HG03066 (cell line): ENCODE data around the gene ZFP1.

Experiments used
- ATAC-seq: cut with Tn5 transposase; IDR thresholded peaks from one replicate; pipeline ENCODE4 v1.9.1; 2021; ENCODE audit warnings: low read depth; ENCODE audit not compliant: unreplicated experiment

Gene ZFP1

DNA sequence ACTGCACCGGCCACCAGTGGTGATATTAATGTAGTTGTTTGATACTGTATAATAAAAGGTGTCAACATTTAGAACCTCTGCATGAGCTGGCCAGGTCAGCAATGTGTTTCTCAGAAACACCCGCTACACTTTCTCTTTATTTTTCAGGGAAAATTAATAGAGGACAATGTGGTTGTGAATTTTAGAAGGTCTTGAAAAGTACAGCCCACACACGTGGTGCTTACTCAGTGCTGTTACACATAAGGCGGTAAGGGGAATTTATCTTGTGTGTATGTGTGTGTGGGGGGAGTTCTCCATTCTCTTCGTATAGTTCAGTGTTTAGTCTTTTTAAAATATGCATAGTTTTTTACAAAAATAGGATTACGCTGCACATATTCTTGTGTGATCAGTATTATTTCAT, 4.4 kb upstream of the ZFP1 start:
- ATAC-seq: no peak

DNA sequence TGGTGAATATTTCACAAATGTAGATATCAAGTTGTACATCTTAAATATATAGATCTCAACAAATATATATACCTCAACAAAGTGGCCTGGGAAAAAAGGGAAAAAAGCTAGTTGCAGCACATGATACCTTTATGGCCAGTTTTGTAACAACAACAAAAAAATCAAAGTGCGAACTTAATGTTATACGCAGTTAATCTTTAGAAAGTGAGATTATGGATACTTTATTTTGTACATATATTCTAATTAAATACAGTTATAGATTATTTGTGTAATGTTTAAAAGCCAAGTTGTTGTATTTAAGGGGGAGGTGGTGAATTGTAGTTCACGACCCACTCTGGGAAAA, 385 bp upstream of the ZFP1 start:
- ATAC-seq: no peak

DNA sequence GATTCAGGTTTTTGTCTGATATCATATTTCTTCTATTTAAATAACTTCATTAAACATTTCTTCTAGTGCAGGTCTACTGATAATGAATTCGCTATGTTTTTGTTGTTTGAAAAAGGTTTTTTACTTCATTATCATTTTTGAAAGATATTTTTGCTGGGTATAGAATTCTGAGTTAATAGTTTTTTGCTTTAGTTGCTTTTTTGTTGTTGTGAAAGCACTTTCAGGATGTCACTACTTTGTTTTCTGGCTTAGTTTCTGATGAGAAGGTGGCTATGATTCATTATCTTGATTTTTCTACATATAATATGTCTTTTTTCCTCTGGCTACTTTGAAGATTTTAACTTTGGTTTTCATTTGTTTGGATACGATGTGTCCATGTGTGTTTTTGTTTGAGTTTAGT, 3.5 kb downstream of the ZFP1 start:
- ATAC-seq: no peak

DNA sequence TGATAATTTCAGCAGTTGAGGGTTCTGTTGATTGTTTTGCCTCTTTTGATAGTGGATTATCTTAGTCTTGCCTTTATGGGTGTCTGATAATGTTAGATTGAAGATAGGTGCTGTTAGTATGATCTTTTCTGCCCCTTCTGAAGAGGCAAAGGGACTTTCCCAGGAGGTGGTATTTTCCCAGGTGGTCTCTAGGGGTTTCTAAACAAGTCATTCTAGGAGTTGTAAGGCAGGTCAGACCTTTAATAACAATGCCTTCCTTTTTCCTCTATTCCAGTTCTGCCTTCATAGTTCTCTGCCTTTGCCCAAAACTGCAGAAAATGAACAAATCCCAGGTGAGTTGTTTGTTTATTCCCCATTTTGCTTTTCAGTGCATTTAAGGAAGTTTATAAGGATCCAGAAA, 4.3 kb downstream of the ZFP1 start:
- no peak for ATAC-seq

DNA sequence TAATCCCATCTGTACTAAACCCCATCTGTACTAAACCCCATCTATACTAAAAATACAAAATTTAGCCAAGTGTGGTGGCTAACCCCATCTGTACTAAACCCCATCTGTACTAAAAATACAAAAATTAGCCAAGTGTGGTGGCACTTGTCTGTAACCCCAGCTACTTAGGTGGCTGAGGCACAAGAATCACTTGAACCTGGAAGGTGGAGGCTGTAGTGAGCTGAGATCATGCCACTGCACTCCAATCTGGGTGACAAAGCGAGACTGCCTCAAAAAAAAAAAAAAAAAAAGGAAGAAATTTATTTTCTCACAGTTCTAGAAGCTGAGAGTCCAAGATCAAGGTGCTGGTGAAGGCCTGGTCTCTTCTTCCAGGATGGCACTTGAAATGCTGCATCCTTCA, 12.1 kb downstream of the ZFP1 start:
- ATAC-seq: no peak

DNA sequence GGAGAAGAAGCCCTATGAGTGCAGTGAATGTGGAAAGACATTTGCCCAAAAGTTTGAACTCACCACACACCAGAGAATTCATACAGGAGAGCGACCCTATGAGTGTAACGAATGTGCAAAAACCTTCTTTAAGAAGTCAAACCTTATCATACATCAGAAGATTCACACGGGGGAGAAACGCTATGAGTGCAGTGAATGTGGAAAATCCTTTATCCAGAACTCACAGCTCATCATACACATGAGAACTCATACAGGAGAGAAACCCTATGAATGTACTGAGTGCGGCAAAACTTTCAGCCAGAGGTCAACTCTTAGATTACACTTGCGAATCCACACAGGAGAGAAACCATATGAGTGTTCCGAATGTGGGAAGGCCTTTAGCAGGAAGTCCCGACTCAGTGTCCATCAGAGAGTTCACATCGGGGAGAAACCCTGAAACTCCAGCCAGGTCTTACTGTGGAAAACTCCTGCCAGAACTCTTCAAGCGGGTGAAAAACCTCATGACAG, 21.6 kb downstream of the ZFP1 start:
- ATAC-seq: no peak

DNA sequence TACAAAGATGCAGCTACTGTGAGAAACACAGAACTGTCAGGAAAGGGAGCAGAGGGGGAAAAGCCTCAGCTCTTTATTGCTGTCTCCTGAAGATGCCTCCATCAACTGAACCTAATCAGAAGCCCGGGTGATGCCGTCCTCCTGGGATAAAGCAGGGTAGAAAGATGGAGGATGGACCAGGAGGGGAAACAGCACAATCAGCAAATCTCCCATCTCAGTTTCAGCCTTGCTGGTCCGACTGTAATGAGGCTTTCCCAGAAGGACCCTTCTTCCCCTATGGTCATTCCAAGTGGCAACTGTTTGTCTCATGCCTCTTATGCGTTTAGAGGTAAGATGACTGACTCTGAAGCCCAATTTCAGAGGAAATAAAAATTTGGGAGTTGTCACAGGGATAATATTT, 24.3 kb downstream of the ZFP1 start:
- ATAC-seq: no peak

DNA sequence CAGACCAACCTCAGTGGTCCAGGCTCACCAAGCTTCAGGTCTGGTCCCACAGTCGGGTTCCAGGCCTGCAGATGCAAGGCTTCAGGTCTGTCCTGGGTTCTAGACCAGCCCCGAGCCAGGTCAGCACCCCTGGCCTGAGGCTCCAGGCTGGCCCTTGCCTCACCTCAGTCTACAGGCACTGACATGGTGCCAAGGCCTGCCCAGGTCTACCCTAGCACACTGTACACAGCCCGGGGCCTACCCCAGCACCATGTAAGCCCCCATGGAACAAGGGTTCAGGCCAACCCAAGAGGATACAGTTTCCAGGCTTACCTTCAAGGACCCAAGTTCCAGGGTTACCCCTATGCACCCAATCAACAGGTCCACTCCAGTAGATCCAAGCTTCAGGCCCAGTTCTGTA, 26.8 kb downstream of the ZFP1 start:
- ATAC-seq: no peak

DNA sequence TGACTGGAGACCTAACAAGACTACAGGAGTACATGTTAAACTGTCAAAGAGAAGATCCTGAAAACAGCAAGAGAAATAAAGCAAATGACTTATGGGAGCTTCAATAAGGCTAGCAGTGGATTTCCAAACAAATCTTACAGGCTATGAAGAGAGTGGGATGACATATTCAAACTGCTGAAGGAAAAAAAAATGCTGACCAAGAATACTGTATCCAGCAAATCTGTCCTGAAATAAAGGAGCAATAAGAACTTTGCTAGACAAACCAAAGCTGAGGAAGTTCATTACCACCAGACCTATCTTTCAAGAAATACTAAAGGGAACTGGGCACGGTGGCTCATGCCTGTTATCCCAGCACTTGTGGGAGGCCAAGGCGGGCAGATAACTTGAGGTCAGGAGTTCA, 28.6 kb downstream of the ZFP1 start:
- ATAC-seq: no peak

DNA sequence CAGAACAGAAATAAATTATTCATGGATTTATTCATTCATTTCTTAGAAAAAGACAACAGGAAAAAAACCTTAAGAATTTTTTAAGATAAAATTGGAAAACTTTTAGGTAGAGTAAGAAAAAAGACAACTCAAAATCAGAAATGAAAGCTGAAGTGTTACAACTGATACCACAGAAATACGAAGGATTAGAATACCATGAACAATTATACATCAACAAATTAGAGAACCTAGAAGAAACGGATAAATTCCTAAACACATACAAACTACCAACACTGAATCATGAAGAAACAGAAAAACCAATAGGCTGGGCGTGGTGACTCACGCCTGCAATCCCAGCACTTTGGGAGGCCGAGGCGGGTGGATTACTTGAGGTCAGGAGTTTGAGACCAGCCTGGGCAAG, 30.9 kb downstream of the ZFP1 start:
- ATAC-seq: no peak

DNA sequence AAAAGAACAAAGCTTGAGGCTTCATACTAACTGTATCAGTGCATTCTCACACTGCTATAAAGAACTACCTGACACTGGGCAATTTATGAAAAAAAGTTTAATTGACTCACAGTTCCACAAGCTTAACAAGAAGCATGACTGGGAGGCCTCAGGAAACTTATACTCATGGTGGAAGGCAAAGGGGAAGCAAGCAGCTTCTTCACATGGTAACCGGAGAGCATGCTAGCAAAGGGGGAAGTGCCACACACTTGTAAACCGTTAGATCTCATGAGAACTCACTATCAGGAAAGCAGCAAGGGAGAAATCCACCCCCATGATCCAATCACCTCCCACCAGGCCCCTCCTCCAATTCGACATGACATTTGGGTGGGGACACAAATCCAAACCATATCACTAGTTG, 33.3 kb downstream of the ZFP1 start:
- no peak for ATAC-seq

DNA sequence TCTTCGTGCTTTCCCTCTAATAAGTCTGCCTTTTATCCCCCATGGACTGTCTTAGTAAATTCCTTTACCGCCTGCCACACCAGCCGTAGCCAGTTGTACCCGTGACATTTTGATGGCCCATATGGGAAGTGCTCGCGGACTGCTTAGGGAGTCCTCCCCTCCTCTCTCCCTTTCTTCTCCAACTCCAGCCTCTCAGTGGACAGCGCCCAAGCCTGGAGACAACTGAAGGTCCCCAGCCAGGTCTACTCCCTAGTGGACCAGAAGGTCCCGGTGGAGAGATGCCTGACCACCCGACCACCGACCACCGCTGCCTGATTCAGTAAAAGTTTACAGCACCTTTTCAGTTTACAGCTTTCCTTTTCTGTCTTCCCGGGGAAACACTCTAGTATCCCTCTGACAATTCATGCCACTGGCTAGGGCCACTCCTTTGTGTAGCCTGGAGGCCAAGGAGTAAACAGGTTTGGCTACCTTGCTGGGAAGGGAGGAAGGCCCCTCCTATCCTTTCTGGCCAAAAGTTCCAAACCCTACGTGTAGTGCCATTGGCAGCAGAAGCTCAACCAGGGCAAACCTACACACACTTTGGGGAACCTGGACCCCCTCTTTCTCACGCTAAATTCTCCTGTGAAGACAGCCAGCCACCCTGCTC, 40.6 kb downstream of the ZFP1 start:
- ATAC-seq: no peak

DNA sequence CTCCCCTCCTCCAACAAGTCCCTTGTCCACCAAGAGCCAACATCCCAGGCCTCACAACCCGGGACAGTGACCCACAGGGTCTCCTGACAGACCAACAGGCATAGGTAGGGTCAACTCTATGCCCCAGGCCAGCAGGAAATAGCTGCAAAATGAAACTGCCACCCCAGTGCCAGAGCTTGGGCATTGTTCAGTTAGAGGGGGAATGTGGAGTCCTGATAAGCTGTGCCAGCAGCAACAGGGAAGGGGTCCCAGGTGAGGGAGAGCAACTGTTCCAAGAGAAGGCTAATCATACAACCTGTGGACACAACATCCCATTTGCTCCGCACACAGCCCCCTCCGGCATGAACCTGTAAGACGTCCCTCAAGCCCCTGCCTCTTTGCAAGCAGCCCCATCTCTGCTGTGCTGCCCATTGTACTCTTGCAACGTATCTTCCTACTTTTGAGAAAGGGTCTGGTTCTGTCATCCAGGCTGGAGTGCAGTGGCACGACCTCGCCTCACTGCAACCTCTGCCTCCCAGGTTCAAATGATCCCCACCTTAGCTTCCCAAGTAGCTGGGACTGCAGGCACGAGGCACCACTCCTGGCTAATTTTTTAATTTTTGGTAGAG, 41.4 kb downstream of the ZFP1 start:
- no peak for ATAC-seq

DNA sequence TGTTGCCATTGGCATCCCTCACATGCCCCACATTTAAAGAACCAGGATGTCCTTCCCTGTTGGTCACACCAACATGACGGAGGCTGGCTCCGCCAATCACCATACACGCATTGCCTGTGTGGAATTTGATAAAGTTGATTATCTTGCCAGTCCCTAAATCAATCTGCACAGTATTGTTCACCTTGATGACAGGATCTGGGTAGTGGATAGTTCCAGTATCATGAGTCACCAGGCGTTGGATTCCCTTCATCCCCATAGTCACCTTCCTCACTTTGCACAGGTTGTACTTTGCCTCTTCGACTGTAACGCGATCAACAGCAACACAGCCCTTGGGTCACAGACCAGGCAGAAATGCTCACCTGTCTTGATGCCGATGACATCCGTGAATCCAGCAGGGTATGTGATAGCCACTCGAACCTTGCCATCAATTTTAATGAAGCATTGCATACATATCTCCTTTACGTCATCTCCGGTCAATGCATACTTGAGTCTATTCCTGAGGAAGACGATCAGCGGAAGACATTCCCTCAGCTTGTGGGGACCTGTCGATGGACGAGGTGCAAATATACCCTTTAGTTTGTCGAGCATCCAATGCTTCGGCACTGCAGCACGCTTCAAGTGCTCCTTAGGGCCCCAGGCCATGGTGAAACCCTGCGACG, 44.4 kb downstream of the ZFP1 start:
- ATAC-seq: no peak

DNA sequence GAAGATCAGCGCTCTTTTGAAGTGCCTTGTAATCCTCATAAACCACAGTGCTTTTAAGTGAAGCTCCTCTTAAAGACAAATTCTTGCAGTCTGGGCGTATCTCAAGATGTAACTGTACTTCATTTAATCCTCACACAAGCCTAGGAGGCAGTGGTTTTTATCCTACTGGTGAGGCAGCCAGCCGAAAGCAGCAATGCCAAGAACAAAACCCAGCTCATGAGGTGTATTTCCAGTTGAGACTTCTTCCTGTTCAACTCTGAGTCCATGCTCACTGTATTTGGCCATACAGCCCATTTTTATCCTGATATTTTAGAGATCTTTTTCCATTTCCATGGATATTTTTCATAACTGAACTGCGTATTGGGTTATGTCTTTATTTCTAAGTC, 44.9 kb downstream of the ZFP1 start:
- ATAC-seq: no peak

DNA sequence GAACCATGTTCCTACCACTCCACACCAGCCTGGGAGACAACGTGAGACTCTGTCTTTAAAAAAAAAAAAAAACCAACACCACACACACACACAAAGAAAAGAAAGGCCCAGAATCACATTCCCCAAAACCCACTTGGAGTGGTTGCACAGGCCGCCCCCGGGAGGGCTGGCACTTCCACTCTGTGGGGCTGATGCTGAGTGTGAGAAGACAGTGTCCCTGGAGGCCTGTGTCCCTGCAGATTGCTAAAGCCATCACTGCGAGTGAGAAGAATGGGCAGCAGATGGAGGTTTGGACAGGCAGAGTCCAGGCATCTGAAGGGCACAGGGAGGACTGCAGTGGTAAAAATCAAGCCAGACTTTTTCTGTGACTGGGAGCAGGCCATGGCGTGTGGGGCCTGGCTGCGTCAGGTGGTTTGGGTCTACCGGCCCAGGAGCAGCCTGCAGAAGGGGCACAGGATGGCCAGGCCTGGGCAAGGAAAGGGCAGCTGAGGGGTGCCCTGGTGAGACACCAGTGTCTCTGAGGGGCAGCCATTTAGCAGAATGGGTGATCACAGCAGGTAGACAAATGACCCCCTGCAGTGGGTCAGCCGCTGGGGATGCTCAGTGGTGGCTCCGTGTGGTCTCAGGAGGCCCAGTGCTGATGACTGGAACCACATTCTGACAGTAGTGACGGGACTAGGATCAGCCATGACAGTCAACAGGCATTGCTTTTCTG, 45.6 kb downstream of the ZFP1 start:
- ATAC-seq: no peak

DNA sequence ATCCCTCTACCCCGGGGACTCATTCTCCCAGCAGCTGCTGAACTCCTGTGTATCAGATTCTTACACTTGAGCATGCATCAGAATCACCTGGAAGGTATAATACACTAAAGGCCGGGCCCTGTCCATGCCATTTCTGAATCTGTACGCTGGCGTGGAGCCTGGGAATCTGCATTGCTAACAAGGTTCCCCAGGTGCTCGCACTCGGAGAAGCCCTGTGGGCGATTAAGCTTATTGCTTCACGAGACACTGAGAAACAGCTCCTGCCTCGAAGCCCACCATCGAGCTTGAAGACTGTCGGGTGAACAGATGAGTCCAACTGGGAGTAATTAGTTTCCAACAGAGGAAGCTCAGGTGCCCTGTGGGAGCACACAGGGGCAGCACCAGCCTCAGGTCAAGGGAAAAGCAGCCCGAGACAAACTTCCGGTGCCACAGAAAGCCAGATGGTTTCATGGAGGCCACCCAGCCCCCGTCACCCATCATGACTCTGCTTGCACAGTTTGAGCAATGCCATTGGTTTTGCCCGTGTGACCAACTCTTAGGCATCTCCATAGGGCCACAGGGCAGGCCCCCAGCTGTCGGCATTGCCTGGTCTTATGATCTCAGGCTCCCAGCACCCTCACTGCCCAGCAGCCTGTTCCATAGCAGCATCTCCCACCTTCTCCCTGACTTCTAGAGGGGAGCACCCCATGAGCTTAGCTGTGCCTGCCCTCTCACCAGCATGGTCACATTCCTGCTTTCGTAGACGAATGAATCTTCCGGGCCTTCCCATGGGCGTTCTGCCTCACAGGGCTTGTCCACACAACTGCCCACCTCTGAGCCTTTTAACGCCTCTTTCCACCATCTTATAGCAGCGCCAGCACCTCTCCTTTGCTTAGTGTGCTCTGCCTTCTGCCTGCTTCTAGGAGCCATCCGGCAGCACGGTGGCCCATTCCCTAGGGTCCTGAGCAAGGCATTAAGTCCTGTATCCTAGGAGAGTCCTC, 47.8 kb downstream of the ZFP1 start:
- ATAC-seq: no peak

DNA sequence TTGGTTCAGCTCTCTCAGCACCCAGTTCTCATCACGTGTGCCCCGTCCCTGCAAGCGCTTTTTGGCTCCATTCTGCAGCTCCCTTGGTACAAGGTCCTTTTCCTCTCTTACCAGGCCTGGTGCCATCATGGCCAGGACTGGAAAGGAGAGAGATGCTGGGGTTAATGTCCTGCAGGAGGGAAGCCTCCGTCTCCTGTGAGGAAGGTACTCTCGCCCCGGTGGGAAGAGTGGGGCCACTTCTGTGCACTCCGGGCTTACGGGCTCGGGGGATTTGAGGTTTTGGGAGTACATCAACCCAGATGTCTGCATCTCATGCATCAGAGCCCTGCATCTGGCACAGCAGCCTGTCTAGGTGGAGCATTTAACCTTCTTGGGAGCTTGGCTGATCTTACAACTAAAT, 48.5 kb downstream of the ZFP1 start:
- ATAC-seq: no peak

DNA sequence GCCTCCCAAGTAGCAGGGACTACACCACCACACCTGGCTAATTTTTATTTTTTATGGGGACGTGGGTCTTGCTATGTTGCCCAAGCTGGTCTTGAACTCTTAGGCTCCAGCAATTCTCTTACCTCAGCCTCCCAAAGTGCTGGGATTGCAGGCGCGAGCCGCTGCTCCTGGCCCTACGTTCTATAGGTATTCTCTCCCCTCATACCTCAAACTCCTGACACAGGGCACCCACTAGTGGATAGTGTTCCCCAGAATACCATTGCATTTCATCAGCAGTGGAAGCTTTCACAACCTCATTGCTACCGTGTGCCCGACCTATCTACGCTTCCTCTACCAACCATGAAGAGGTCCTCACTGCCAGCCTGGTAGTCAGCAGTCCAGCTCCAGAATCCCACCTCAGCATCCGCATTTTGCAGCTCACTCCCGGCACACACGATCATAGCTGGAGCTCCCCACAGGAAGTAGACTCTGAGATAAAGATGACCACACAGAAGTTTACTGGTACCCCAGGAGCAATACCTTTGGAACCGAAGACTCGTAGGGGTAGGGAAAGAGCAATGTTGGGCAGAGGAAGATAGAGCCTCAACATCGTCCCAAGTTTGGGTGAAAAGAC, 49.3 kb downstream of the ZFP1 start:
- ATAC-seq: no peak

DNA sequence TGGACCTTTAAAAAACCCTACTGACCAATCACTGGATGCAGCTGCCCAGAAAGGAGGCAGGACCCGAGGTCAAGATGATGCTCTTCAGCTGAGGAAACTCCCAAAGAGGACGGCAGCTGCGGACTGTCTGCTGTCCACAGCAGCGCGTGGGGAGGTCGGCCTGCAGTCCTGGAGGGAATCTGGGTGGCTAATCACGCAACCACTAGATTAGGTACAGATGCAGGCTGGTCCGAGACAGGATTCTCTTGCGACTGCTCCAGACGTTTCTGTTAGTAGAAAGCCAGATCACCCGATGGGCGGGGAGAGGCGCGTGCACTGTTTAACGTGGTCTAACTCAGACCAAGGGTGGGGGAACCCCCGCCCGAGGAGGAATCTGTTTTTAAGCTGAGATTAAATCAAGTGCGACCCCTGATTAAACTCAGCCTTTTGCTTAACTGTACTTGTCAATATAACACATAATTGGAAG, 49.8 kb downstream of the ZFP1 start:
- no peak for ATAC-seq
